Activated CD4-positive, alpha-beta memory T cell treated with anti-CD3 and anti-CD28 coated beads, Interleukin-2, amount 10 ng/mL, durations not matched to agents 7 days and 5 days (primary cell): ENCODE data around the gene TMEM120B. TPM values are rescaled to one million over a fixed set of nuclear protein-coding genes. Genes with fewer than 3 reads are reported as not detected.

Source experiments
- CTCF ChIA-PET: fragments of 350-600 bp; sonication (Branson Sonifier 250); formaldehyde crosslinking; loops from one replicate; lab custom pipeline; 2021; ENCODE audit warnings: antibody characterized with exemption, inconsistent platforms; lab: Charles Lee
- POLR2A ChIA-PET: fragments of 350-600 bp; sonication (Branson Sonifier 250); formaldehyde crosslinking; loops from one replicate; lab custom pipeline; 2021; ENCODE audit warnings: antibody characterized with exemption; lab: Charles Lee
- DNase-seq: peaks from one replicate; pipeline ENCODE4 v3.0.0-alpha.2; 2020
- H3K27ac Mint-ChIP-seq: one replicate; pipeline ENCODE4 v1.8.0; 2021; ENCODE audit warnings: mild to moderate bottlenecking, mixed read lengths
- H3K27me3 Mint-ChIP-seq: one replicate; pipeline ENCODE4 v1.8.0; 2021; ENCODE audit warnings: mixed read lengths
- H3K36me3 Mint-ChIP-seq: one replicate; pipeline ENCODE4 v1.8.0; 2021; ENCODE audit warnings: low read depth, mixed read lengths
- H3K4me1 Mint-ChIP-seq: one replicate; pipeline ENCODE4 v1.8.0; 2021; ENCODE audit warnings: mixed read lengths
- H3K4me3 Mint-ChIP-seq: one replicate; pipeline ENCODE4 v1.8.0; 2021; ENCODE audit warnings: mild to moderate bottlenecking, mixed read lengths
- H3K9me3 Mint-ChIP-seq: one replicate; pipeline ENCODE4 v1.8.0; 2021; ENCODE audit warnings: mixed read lengths
- total RNA-seq, 2 experiments: library from RNA; stranded (reverse); gene quantifications; one replicate each; pipeline ENCODE4 v1.2.3, GENCODE V29; 2021

TMEM120B gene
- total RNA-seq, 2 experiments from 2014 or later, result 5.1 to 5.8 TPM

GRCh38 chr12:121830134-121830533 is 117.6 kb downstream of the TMEM120B start:
- POLR2A ChIA-PET, result no interaction called here
- H3K27ac Mint-ChIP-seq, result no peak overlapping the region
- no peak overlapping the region for H3K4me3 Mint-ChIP-seq
- H3K9me3 Mint-ChIP-seq, result no peaks in the 10 kb centered on the region
- H3K36me3 Mint-ChIP-seq, result peaks cover 50% of the 10 kb centered on the region
- CTCF ChIA-PET, result no interaction called here
- H3K27me3 Mint-ChIP-seq, result no peaks in the 10 kb centered on the region
- H3K4me1 Mint-ChIP-seq, result no peaks in the 10 kb centered on the region
- no peak for DNase-seq

DNA sequence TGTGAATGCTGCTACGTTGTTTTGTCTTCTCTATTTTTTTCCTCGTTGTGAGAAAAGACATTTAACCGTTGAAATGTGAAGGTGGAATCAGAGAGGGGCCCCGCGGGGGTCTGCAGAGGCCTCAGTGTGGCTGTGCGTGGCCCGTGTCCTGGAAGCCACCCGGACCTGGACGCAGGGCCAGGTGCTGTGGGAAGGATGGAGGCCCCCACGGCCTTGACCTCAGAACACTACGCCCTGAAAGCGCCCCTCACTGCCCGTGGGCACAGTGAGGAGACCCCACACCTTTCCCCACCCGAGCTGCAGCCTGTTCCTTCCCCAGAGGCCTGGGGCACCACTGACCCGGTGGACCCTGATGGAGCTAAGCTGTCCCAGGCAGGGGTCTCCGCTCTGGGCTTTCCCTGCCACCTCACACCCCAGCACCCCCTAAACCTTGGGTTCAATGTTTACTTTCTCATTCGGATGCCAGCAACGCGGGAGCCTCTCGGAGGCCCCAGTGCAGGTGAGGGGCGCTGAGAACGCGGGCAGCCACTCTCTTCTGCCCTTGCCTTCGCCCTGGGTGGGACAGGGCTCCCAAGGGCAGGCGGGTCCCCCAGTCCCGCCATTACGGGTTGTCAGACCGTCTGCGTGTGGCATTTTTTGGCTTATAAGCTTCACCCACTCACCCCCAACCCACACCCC is 118.2 kb downstream of the TMEM120B start:
- Mint-ChIP-seq H3K9me3 (no peaks in the 10 kb centered on the region), H3K4me3 (no peak overlapping the region), H3K27ac (no peak overlapping the region), H3K36me3 (peaks cover 48% of the 10 kb centered on the region), H3K4me1 (no peaks in the 10 kb centered on the region), H3K27me3 (no peaks in the 10 kb centered on the region)
- DNase-seq, result no peak
- ChIA-PET CTCF (no interaction called here), POLR2A (no interaction called here)

Other genes starting within 250 kb of the TMEM120B start
- gene KDM2B, start 131.7 kb upstream of the TMEM120B start, total RNA-seq, result 10 to 100 TPM; 59.8 to 62.6 TPM
- 10 to 100 TPM; 69.0 to 70.3 TPM for gene ORAI1, start 86.2 kb upstream of the TMEM120B start, total RNA-seq
- gene MORN3, start 43.1 kb upstream of the TMEM120B start, total RNA-seq, result 1 to 10 TPM; 3.6 to 4.2 TPM
- gene RHOF, start 80.9 kb downstream of the TMEM120B start, total RNA-seq, result 100 to 1,000 TPM; 157 to 163 TPM
- gene SETD1B, start 91.3 kb downstream of the TMEM120B start, total RNA-seq, result 10 to 100 TPM; 26.5 to 26.9 TPM
- gene HPD, start 146.1 kb downstream of the TMEM120B start, total RNA-seq, result not detected
- gene PSMD9, start 176.0 kb downstream of the TMEM120B start, total RNA-seq, result 10 to 100 TPM; 56.3 to 59.7 TPM
- 1 to 10 TPM; 1.9 to 2.2 TPM for gene CFAP251, start 205.8 kb downstream of the TMEM120B start, total RNA-seq